ENCODE data around the gene WWOX.

Gene WWOX

GRCh38 chr16:78092758-78093157, 6.7 kb upstream of the WWOX start:
- no CpG with 5 or more reads among the region's 7 CpGs for WGBS (ENCODE audit: extremely low coverage, insufficient coverage, insufficient read length)
- no peaks in the 10 kb centered on the region for H3K27me3 ChIP-seq (ENCODE audit: insufficient read depth, low read length)
- H4K12ac ChIP-seq (ENCODE audit: low read depth, low read length): no peak overlapping the region

GRCh38 chr16:78094166-78094565, 5.3 kb upstream of the WWOX start:
- no CpG with 5 or more reads among the region's 3 CpGs for WGBS (ENCODE audit: extremely low coverage, insufficient coverage, insufficient read length)

More at GRCh38 chr16:78092758-78093157, 6.7 kb upstream of the WWOX start:
- H3K14ac ChIP-seq (ENCODE audit: low read length): no peak overlapping the region
- no peaks in the 10 kb centered on the region for H3K79me1 ChIP-seq (ENCODE audit: low read length)
- H2BK5ac ChIP-seq (ENCODE audit: low read depth, low read length, poor library complexity): no peak overlapping the region
- H3K4me2 ChIP-seq (ENCODE audit: low read length): no peak overlapping the region
- H3K27ac ChIP-seq (ENCODE audit: low read depth, low read length): no peak overlapping the region
- no peak overlapping the region for H3K4ac ChIP-seq (ENCODE audit: low read depth, low read length)
- no peak for DNase-seq
- H3K4me1 ChIP-seq (ENCODE audit: control insufficient read depth in 1 of 2, insufficient read depth in 2 of 2, low read length in 2 of 2): no peaks in the 10 kb centered on the region
- H4K91ac ChIP-seq (ENCODE audit: low read depth, low read length): no peak overlapping the region
- H2AFZ ChIP-seq (ENCODE audit: insufficient read depth, low read length, poor library complexity): no peak overlapping the region
- H2BK120ac ChIP-seq (ENCODE audit: insufficient read depth, low read length, poor library complexity): no peak overlapping the region
- no peak overlapping the region for H2AK5ac ChIP-seq (ENCODE audit: low read length)
- no peak overlapping the region for H3K4me3 ChIP-seq (ENCODE audit: low read depth, low read length)
- no peak overlapping the region for H3K9ac ChIP-seq (ENCODE audit: low read length)
- H2BK12ac ChIP-seq (ENCODE audit: low read length): no peak overlapping the region
- no peak overlapping the region for H3K18ac ChIP-seq (ENCODE audit: low read length)
- H3K23ac ChIP-seq (ENCODE audit: low read length): no peak overlapping the region
- no peaks in the 10 kb centered on the region for H3K9me3 ChIP-seq (ENCODE audit: insufficient read depth, low read depth, low read length)
- H4K8ac ChIP-seq (ENCODE audit: low read depth, low read length): no peak overlapping the region
- no peaks in the 10 kb centered on the region for H3K79me2 ChIP-seq (ENCODE audit: control insufficient read depth, insufficient read depth, low read length, poor library complexity)
- H3K36me3 ChIP-seq (ENCODE audit: control insufficient read depth in 1 of 2, insufficient read depth in 2 of 2, low read length in 2 of 2): no peaks in the 10 kb centered on the region

GRCh38 chr16:78094998-78095397, 4.5 kb upstream of the WWOX start:
- H4K8ac ChIP-seq (ENCODE audit: low read depth, low read length): no peak overlapping the region
- DNase-seq: no peak
- no peak overlapping the region for H3K14ac ChIP-seq (ENCODE audit: low read length)
- H3K27ac ChIP-seq (ENCODE audit: low read depth, low read length): no peak overlapping the region
- H2AK5ac ChIP-seq (ENCODE audit: low read length): no peak overlapping the region
- no peak overlapping the region for H3K4me3 ChIP-seq (ENCODE audit: low read depth, low read length)
- no CpG with 5 or more reads among the region's 3 CpGs for WGBS (ENCODE audit: extremely low coverage, insufficient coverage, insufficient read length)
- H3K4ac ChIP-seq (ENCODE audit: low read depth, low read length): no peak overlapping the region
- no peak overlapping the region for H2BK5ac ChIP-seq (ENCODE audit: low read depth, low read length, poor library complexity)
- no peaks in the 10 kb centered on the region for H3K36me3 ChIP-seq (ENCODE audit: control insufficient read depth in 1 of 2, insufficient read depth in 2 of 2, low read length in 2 of 2)
- no peaks in the 10 kb centered on the region for H3K27me3 ChIP-seq (ENCODE audit: insufficient read depth, low read length)
- H4K12ac ChIP-seq (ENCODE audit: low read depth, low read length): no peak overlapping the region
- peaks cover 3% of the 10 kb centered on the region for H3K79me1 ChIP-seq (ENCODE audit: low read length)
- H3K4me2 ChIP-seq (ENCODE audit: low read length): no peak overlapping the region
- H3K23ac ChIP-seq (ENCODE audit: low read length): no peak overlapping the region
- no peak overlapping the region for H3K18ac ChIP-seq (ENCODE audit: low read length)
- H2BK120ac ChIP-seq (ENCODE audit: insufficient read depth, low read length, poor library complexity): no peak overlapping the region
- H4K91ac ChIP-seq (ENCODE audit: low read depth, low read length): no peak overlapping the region
- H2BK12ac ChIP-seq (ENCODE audit: low read length): no peak overlapping the region
- no peaks in the 10 kb centered on the region for H3K9me3 ChIP-seq (ENCODE audit: insufficient read depth, low read depth, low read length)
- H2AFZ ChIP-seq (ENCODE audit: insufficient read depth, low read length, poor library complexity): no peak overlapping the region
- peaks cover 0 to 3% of the 10 kb centered on the region in 2 experiments for H3K4me1 ChIP-seq (ENCODE audit: control insufficient read depth in 1 of 2, insufficient read depth in 2 of 2, low read length in 2 of 2)
- H3K79me2 ChIP-seq (ENCODE audit: control insufficient read depth, insufficient read depth, low read length, poor library complexity): peaks cover 3% of the 10 kb centered on the region
- no peak overlapping the region for H3K9ac ChIP-seq (ENCODE audit: low read length)

More at GRCh38 chr16:78094166-78094565, 5.3 kb upstream of the WWOX start:
- no peak overlapping the region for H2BK5ac ChIP-seq (ENCODE audit: low read depth, low read length, poor library complexity)
- H2AK5ac ChIP-seq (ENCODE audit: low read length): no peak overlapping the region
- no peaks in the 10 kb centered on the region for H3K9me3 ChIP-seq (ENCODE audit: insufficient read depth, low read depth, low read length)
- H4K12ac ChIP-seq (ENCODE audit: low read depth, low read length): no peak overlapping the region
- H4K91ac ChIP-seq (ENCODE audit: low read depth, low read length): no peak overlapping the region
- no peak overlapping the region for H2BK12ac ChIP-seq (ENCODE audit: low read length)
- no peak overlapping the region for H4K8ac ChIP-seq (ENCODE audit: low read depth, low read length)
- H3K27me3 ChIP-seq (ENCODE audit: insufficient read depth, low read length): no peaks in the 10 kb centered on the region
- no peak overlapping the region for H3K4ac ChIP-seq (ENCODE audit: low read depth, low read length)
- no peak for DNase-seq
- H3K79me2 ChIP-seq (ENCODE audit: control insufficient read depth, insufficient read depth, low read length, poor library complexity): no peaks in the 10 kb centered on the region
- no peak overlapping the region for H3K23ac ChIP-seq (ENCODE audit: low read length)
- H3K14ac ChIP-seq (ENCODE audit: low read length): no peak overlapping the region
- H2BK120ac ChIP-seq (ENCODE audit: insufficient read depth, low read length, poor library complexity): no peak overlapping the region
- H3K79me1 ChIP-seq (ENCODE audit: low read length): no peaks in the 10 kb centered on the region
- H3K27ac ChIP-seq (ENCODE audit: low read depth, low read length): no peak overlapping the region
- no peaks in the 10 kb centered on the region for H3K36me3 ChIP-seq (ENCODE audit: control insufficient read depth in 1 of 2, insufficient read depth in 2 of 2, low read length in 2 of 2)
- H3K9ac ChIP-seq (ENCODE audit: low read length): no peak overlapping the region
- H2AFZ ChIP-seq (ENCODE audit: insufficient read depth, low read length, poor library complexity): no peak overlapping the region
- H3K4me3 ChIP-seq (ENCODE audit: low read depth, low read length): no peak overlapping the region
- H3K4me2 ChIP-seq (ENCODE audit: low read length): no peak overlapping the region
- H3K18ac ChIP-seq (ENCODE audit: low read length): no peak overlapping the region
- peaks cover 0 to 3% of the 10 kb centered on the region in 2 experiments for H3K4me1 ChIP-seq (ENCODE audit: control insufficient read depth in 1 of 2, insufficient read depth in 2 of 2, low read length in 2 of 2)

DNA sequence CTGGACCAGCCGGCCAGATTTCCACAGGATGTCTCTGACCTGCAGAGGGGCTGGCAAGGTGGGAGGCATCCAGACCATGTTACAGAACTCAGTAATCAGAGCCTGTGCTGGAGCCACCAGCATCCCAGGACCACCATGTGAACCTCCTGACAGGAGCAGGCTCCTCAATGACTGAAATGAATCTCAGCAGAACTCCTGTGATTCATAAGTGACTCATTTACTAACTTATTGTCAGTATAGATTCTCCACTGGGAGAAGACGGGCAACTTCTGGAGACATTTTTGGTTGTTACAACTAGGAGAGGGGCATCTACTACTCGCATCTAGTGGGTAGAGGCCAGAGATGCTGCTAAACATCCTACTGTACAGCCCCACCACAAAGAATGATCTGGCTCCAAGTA, 3.1 kb upstream of the WWOX start:
- Histone ChIP-seq H3K79me1 (ENCODE audit: low read length) (peaks cover 3% of the 10 kb centered on the region), H3K14ac (ENCODE audit: low read length) (no peak overlapping the region), H3K27ac (ENCODE audit: low read depth, low read length) (no peak overlapping the region), H3K9me3 (ENCODE audit: insufficient read depth, low read depth, low read length) (no peaks in the 10 kb centered on the region), H3K4ac (ENCODE audit: low read depth, low read length) (no peak overlapping the region), H3K4me2 (ENCODE audit: low read length) (no peak overlapping the region), H2BK120ac (ENCODE audit: insufficient read depth, low read length, poor library complexity) (no peak overlapping the region), H3K27me3 (ENCODE audit: insufficient read depth, low read length) (no peaks in the 10 kb centered on the region), H3K4me3 (ENCODE audit: low read depth, low read length) (no peak overlapping the region), H3K79me2 (ENCODE audit: control insufficient read depth, insufficient read depth, low read length, poor library complexity) (peaks cover 3% of the 10 kb centered on the region), H3K18ac (ENCODE audit: low read length) (no peak overlapping the region), H3K9ac (ENCODE audit: low read length) (no peak overlapping the region), H2AFZ (ENCODE audit: insufficient read depth, low read length, poor library complexity) (no peak overlapping the region), H4K12ac (ENCODE audit: low read depth, low read length) (no peak overlapping the region), H2BK5ac (ENCODE audit: low read depth, low read length, poor library complexity) (no peak overlapping the region), H3K4me1 (ENCODE audit: control insufficient read depth in 1 of 2, insufficient read depth in 2 of 2, low read length in 2 of 2) (peaks cover 3 to 6% of the 10 kb centered on the region in 2 experiments), H4K8ac (ENCODE audit: low read depth, low read length) (no peak overlapping the region), H4K91ac (ENCODE audit: low read depth, low read length) (no peak overlapping the region), H3K36me3 (ENCODE audit: control insufficient read depth in 1 of 2, insufficient read depth in 2 of 2, low read length in 2 of 2) (no peaks in the 10 kb centered on the region), H2AK5ac (ENCODE audit: low read length) (no peak overlapping the region), H3K23ac (ENCODE audit: low read length) (no peak overlapping the region), H2BK12ac (ENCODE audit: low read length) (no peak overlapping the region)
- no CpG with 5 or more reads among the region's 3 CpGs for WGBS (ENCODE audit: extremely low coverage, insufficient coverage, insufficient read length)
- no peak for DNase-seq
